Measurements from ENCODE around the gene ETHE1. TPM values are rescaled to one million over a fixed set of nuclear protein-coding genes. Genes with fewer than 3 reads are reported as not detected.

The ETHE1 gene
- total RNA-seq, 2 experiments from 2014 or later = 68.7 to 78.8 TPM

DNA sequence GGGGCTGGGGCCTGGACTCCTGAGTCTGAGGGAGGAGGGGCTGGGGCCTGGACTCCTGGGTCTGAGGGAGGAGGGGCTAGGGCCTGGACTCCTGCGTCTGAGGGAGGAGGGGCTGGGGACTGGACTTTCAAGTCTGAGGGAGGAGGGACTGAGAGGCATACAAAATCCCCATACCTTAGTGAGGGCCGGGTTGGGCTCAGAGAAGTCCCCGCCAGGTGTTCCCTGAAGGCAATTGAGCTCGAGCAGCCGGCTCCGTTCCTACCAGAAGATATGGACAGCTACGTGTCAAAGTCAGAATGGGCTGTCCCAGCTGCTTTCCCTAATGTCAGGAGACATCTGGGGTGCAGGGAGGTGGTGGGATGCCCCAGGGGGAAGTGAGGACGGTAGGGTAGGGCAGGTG is 31.9 kb downstream of the ETHE1 start:
- intact Hi-C loops (cut with DNase I, micrococcal nuclease) = no loop called here
- H3K9me3 Mint-ChIP-seq (ENCODE audit: low read depth) = no peaks in the 10 kb centered on the region
- ChIA-PET CTCF (interaction anchor here (0.8 to 1.4 kb wide), 2 partner anchors 15 to 48 kb away, joined by 4 to 10 read pairs; no protein-coding TSS in a partner anchor), POLR2A (no interaction called here)
- DNase-seq = no peak
- H3K4me3 Mint-ChIP-seq = no peak overlapping the region
- H3K36me3 Mint-ChIP-seq (ENCODE audit: low read depth) = peaks cover 7% of the 10 kb centered on the region
- H3K27me3 Mint-ChIP-seq = no peaks in the 10 kb centered on the region
- H3K27ac Mint-ChIP-seq = no peak overlapping the region
- no peaks in the 10 kb centered on the region for H3K4me1 Mint-ChIP-seq
- ATAC-seq = no peak

DNA sequence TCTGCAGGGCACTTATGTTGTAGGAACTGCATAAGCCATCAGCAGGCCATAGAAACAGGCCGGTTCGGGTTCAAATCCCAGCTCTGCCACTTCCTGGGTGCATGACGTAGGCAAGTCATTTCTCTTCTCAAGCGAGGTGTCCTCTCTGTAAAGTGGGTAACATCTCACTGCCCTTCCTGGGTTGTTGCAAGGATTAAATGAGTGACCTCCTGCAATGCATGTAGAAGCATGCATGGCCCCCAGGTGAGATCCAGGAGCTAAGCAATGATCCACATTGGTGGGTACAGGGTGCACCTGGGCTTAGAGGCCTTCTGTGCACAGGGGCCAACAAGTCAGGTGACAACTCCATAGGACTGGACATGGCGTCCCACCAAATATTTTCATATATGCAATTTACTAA is 36.2 kb downstream of the ETHE1 start:
- DNase-seq = no peak
- H3K36me3 Mint-ChIP-seq (ENCODE audit: low read depth) = peaks cover 5% of the 10 kb centered on the region
- CTCF ChIA-PET = interaction anchor here (1.0 to 1.2 kb wide), 2 partner anchors 29 to 58 kb away, joined by 3 to 6 read pairs; no protein-coding TSS in a partner anchor
- no peak for ATAC-seq
- intact Hi-C loops (cut with DNase I, micrococcal nuclease) = no loop called here
- H3K4me3 Mint-ChIP-seq = no peak overlapping the region
- H3K27ac Mint-ChIP-seq = no peak overlapping the region
- POLR2A ChIA-PET = interaction anchor here (0.7 kb wide), 2 partner anchors 84 to 1602 kb away, joined by 3 read pairs; partner anchors contain the start of gene XRCC1
- H3K4me1 Mint-ChIP-seq = peaks cover 7% of the 10 kb centered on the region
- H3K9me3 Mint-ChIP-seq (ENCODE audit: low read depth) = no peaks in the 10 kb centered on the region
- H3K27me3 Mint-ChIP-seq = no peaks in the 10 kb centered on the region

DNA sequence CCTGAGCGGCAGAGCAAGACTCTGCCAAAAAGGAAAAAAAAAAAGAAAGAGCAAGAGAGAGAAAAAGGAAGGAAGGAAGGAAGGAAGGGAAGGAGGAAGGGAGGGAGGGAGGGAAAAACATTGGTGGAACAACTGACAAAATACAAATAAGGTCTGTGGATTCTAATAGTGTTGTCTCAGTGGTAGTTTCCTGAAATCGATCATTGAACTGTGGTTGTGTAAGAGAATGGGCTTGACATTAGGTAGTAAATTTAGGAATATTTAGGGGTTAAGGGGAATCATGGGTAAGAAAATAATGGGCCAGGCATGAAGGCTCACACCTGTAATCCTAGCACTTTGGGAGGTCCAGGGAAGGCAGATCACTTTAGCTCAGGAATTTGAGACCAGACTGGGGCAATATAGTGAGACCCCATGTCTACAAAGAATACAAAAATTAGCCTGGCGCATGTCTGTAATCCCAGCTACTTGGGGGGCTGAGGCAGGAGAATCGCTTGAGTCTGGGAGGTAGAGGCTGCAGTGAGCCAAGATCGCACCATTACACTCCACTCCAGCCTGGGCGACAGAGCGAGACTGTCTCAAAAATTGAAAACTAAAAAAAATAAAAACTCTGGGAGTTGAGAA is 36.9 kb downstream of the ETHE1 start:
- POLR2A ChIA-PET = interaction anchor here (0.5 to 0.7 kb wide), 3 partner anchors 20 to 1602 kb away, joined by 3 to 5 read pairs (median 3); partner anchors contain the start of gene XRCC1
- no peak for ATAC-seq
- no peaks in the 10 kb centered on the region for H3K9me3 Mint-ChIP-seq (ENCODE audit: low read depth)

DNA sequence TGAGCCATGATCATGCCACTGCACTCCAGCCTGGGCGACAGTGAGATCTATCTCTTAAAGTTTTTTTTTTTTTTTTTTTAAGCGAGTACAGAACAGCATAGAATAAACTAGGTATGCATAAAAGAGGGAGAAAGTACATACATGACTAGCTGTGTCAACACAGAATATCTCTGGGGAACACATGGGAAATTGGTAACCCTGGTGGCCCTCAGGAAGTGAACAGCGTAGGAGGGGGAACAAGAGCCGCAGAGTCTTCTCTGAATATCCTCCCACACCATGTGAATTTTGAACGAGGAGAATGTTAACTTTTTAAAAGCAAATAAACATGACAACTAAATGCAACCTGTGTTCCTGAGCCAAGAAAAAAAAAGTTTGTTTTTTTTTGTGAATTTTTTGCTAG is 37.7 kb downstream of the ETHE1 start:
- H3K27me3 Mint-ChIP-seq = no peaks in the 10 kb centered on the region
- ChIA-PET POLR2A (no interaction called here), CTCF (no interaction called here)
- intact Hi-C loops (cut with DNase I, micrococcal nuclease) = no loop called here
- ATAC-seq (peak; percentile 19), DNase-seq (no peak)
- H3K4me3 Mint-ChIP-seq = no peak overlapping the region
- H3K27ac Mint-ChIP-seq = no peak overlapping the region
- H3K36me3 Mint-ChIP-seq (ENCODE audit: low read depth) = peaks cover 2% of the 10 kb centered on the region
- H3K4me1 Mint-ChIP-seq = peaks cover 7% of the 10 kb centered on the region
- no peaks in the 10 kb centered on the region for H3K9me3 Mint-ChIP-seq (ENCODE audit: low read depth)

More for the DNA sequence above, 36.9 kb downstream of the ETHE1 start:
- Mint-ChIP-seq H3K27ac (no peak overlapping the region), H3K27me3 (no peaks in the 10 kb centered on the region), H3K36me3 (ENCODE audit: low read depth) (peaks cover 2% of the 10 kb centered on the region), H3K4me3 (no peak overlapping the region), H3K4me1 (peaks cover 7% of the 10 kb centered on the region)
- DNase-seq = no peak
- intact Hi-C loops (cut with DNase I, micrococcal nuclease) = no loop called here
- CTCF ChIA-PET = interaction anchor here (1.2 kb wide), 1 partner anchor 57 kb away, joined by 6 read pairs; no protein-coding TSS in a partner anchor

DNA sequence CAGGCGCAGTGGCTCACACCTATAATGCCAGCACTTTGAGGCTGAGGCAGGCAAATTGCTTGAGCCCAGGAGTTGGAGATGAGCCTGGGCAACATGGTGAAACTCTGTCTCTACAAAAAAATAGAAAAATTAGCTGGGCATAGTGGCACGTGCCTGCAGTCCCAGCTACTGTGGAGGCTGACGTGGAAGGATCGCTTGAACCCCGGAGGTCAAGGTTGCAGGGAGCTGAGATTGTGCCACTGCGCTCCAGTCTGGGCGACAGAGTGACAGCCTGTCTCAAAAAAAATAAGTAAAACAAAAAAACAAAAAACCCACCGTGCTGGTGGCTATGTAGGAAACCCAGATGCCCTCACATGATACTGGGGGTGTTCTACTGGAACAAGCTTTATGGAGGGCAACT is 38.8 kb downstream of the ETHE1 start:
- Mint-ChIP-seq H3K4me1 (peaks cover 7% of the 10 kb centered on the region), H3K27ac (no peak overlapping the region), H3K9me3 (ENCODE audit: low read depth) (no peaks in the 10 kb centered on the region), H3K4me3 (no peak overlapping the region), H3K36me3 (ENCODE audit: low read depth) (peaks cover 2% of the 10 kb centered on the region), H3K27me3 (no peaks in the 10 kb centered on the region)
- ATAC-seq = no peak
- intact Hi-C loops (cut with DNase I, micrococcal nuclease) = no loop called here
- POLR2A ChIA-PET = no interaction called here
- CTCF ChIA-PET = no interaction called here
- DNase-seq = no peak

DNA sequence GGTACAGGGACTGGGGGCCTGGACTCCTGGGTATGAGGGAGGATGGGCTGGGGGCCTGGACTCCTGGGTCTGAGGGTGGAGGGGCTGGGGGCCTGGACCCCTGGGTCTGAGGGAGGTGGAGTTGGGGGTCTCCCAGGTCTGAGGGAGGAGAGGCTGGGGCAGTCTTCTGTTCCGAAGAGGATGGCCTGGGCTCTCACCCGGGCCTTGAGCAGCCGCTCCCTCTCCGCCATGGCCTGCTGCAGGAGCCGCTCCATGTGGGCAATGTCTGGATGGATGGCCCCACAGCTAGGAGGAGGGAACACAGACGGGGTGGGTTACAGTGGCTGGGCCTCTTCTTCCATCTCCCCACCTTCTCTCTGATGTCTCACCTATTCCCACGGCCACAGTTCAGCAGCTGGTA is 40.6 kb downstream of the ETHE1 start:
- Mint-ChIP-seq H3K4me3 (no peak overlapping the region), H3K4me1 (peaks cover 7% of the 10 kb centered on the region), H3K9me3 (ENCODE audit: low read depth) (no peaks in the 10 kb centered on the region), H3K27ac (no peak overlapping the region), H3K27me3 (no peaks in the 10 kb centered on the region), H3K36me3 (ENCODE audit: low read depth) (peaks cover 2% of the 10 kb centered on the region)
- intact Hi-C loops (cut with DNase I, micrococcal nuclease) = no loop called here
- POLR2A ChIA-PET = no interaction called here
- no peak for DNase-seq
- no peak for ATAC-seq
- CTCF ChIA-PET = interaction anchor here (1.0 to 1.2 kb wide), 2 partner anchors 47 to 54 kb away, joined by 3 read pairs; no protein-coding TSS in a partner anchor

DNA sequence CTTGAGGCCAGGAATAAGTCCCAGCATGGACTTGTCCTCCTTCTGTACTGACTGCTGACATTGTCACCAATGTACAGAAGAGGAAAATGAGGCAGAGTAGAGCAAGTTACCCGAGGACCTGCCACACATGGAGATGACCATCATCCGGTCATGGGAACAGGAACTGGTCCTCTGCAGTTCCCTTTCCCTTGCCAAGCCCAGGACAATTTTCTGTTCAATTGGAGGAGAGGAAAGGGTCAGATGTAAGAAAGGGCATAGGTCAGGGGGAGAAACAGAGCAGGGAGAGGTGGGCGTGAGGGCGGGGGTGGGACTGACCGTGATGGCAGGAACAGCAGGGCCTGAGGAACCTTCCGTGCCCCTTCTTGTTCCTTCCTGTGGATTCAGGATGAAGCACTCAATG is 41.0 kb downstream of the ETHE1 start:
- ATAC-seq (no peak), DNase-seq (no peak)
- CTCF ChIA-PET = interaction anchor here (1.2 kb wide), 1 partner anchor 46 kb away, joined by 3 read pairs; no protein-coding TSS in a partner anchor
- Mint-ChIP-seq H3K4me3 (no peak overlapping the region), H3K27me3 (no peaks in the 10 kb centered on the region), H3K36me3 (ENCODE audit: low read depth) (peaks cover 2% of the 10 kb centered on the region), H3K4me1 (peaks cover 7% of the 10 kb centered on the region), H3K27ac (no peak overlapping the region), H3K9me3 (ENCODE audit: low read depth) (no peaks in the 10 kb centered on the region)
- intact Hi-C loops (cut with DNase I, micrococcal nuclease) = no loop called here
- POLR2A ChIA-PET = no interaction called here

DNA sequence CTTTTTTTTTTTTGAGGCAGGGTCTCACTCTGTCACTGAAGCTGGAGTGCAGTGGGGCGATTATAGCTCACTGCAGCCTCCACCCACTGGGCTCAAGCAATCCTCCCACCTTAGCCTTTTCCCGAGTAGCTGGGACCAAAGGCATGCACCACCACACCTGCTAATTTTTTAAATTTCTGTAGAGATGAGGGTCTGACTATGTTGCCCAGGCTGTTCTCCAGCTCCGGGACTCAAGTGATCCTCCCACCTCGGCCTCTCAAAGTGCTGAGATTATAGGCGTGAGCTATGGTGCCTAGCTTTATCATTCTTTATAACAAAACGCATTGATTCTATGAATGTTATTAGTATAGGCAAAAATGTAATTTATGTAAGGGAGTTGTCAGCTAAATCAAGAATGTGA is 43.7 kb downstream of the ETHE1 start:
- H3K27me3 Mint-ChIP-seq = no peaks in the 10 kb centered on the region
- ATAC-seq (no peak), DNase-seq (no peak)
- H3K4me3 Mint-ChIP-seq = no peak overlapping the region
- H3K27ac Mint-ChIP-seq = no peak overlapping the region
- peaks cover 3% of the 10 kb centered on the region for H3K36me3 Mint-ChIP-seq (ENCODE audit: low read depth)
- no peaks in the 10 kb centered on the region for H3K4me1 Mint-ChIP-seq
- ChIA-PET POLR2A (interaction anchor here (0.6 kb wide), 1 partner anchor 583 kb away, joined by 3 read pairs; no protein-coding TSS in a partner anchor), CTCF (interaction anchor here (0.5 to 2.1 kb wide), 6 partner anchors 20 to 72 kb away, joined by 3 to 8 read pairs (median 4); no protein-coding TSS in a partner anchor)
- intact Hi-C loops (cut with DNase I, micrococcal nuclease) = no loop called here
- no peaks in the 10 kb centered on the region for H3K9me3 Mint-ChIP-seq (ENCODE audit: low read depth)

DNA sequence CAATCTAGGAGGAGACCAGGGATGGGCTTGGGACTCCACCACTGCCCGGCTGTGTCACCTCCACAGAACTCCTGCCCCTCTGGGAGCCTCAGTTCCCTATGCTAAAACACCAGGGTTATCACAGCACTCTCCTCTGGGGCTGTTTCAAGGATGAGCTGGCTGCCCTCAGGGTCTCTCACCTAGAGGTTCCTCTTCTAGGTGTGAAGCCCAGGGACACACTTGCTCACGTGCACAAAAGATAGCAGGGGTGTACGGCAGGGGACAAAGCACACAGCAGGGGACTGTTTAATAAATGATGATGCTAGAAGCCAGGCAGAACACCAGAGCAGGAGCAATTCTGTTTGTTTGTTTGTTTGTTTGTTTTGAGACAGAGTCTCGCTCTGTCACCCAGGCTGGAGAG is 44.8 kb downstream of the ETHE1 start:
- DNase-seq = no peak
- Mint-ChIP-seq H3K9me3 (ENCODE audit: low read depth) (no peaks in the 10 kb centered on the region), H3K4me3 (no peak overlapping the region), H3K27me3 (no peaks in the 10 kb centered on the region), H3K36me3 (ENCODE audit: low read depth) (peaks cover 9% of the 10 kb centered on the region), H3K27ac (no peak overlapping the region), H3K4me1 (no peaks in the 10 kb centered on the region)
- ATAC-seq = no peak
- CTCF ChIA-PET = interaction anchor here (1.6 to 2.1 kb wide), 2 partner anchors 37 to 40 kb away, joined by 3 to 8 read pairs; no protein-coding TSS in a partner anchor
- intact Hi-C loops (cut with DNase I, micrococcal nuclease) = no loop called here
- POLR2A ChIA-PET = no interaction called here

DNA sequence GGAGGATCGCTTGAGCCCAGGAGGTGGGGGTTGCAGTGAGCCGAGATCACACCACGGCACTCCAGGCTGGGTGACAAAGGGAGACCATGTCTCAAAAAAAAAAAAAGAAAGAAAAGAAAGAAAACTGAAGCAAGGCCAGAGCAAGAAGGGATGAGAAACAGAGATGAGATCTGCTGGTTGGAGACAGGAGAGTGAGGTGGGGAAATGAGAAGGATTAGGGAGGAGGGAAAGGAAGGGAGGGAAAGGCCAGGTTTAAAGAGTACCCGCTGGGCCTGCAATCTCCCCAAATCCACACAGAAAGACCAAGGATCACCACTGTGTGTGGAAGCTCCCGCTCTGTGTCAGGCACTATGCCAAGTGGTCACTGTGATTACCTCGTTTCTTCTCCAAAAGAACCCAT is 45.3 kb downstream of the ETHE1 start:
- H3K4me3 Mint-ChIP-seq = no peak overlapping the region
- no peak overlapping the region for H3K27ac Mint-ChIP-seq

DNA sequence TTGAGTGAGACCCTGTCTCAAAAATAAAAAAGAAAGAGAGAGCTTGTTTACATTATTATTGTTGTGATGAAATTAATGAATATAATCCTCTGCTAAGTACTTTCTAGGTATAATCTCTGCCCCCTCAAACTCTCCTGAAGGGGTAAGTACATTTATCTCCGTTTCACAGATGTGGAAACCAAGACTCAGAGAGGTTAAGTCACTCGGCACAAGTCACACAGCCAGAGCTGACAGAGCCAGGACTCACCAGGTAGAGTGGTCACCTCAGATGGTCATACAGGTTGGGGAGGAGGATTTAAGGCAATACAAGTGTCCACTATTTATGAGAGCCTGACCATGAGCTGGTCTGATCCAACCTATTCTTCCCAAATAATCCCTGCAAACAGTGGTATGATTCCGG is 46.4 kb downstream of the ETHE1 start:
- Mint-ChIP-seq H3K27me3 (no peaks in the 10 kb centered on the region), H3K27ac (no peak overlapping the region)
- CTCF ChIA-PET = interaction anchor here (0.7 to 1.0 kb wide), 3 partner anchors 33 to 114 kb away, joined by 3 to 4 read pairs (median 3); no protein-coding TSS in a partner anchor

More for the DNA sequence above, 45.3 kb downstream of the ETHE1 start:
- H3K27me3 Mint-ChIP-seq = no peaks in the 10 kb centered on the region
- H3K4me1 Mint-ChIP-seq = no peaks in the 10 kb centered on the region
- intact Hi-C loops (cut with DNase I, micrococcal nuclease) = no loop called here
- POLR2A ChIA-PET = no interaction called here
- ATAC-seq (no peak), DNase-seq (no peak)
- CTCF ChIA-PET = interaction anchor here (2.1 kb wide), 1 partner anchor 38 kb away, joined by 8 read pairs; no protein-coding TSS in a partner anchor
- H3K36me3 Mint-ChIP-seq (ENCODE audit: low read depth) = peaks cover 11% of the 10 kb centered on the region
- H3K9me3 Mint-ChIP-seq (ENCODE audit: low read depth) = no peaks in the 10 kb centered on the region

More for the DNA sequence above, 46.4 kb downstream of the ETHE1 start:
- Mint-ChIP-seq H3K4me3 (no peak overlapping the region), H3K4me1 (peaks cover 4% of the 10 kb centered on the region), H3K36me3 (ENCODE audit: low read depth) (peaks cover 13% of the 10 kb centered on the region), H3K9me3 (ENCODE audit: low read depth) (peaks cover under 1% of the 10 kb centered on the region)
- intact Hi-C loops (cut with DNase I, micrococcal nuclease) = no loop called here
- DNase-seq (no peak), ATAC-seq (no peak)
- POLR2A ChIA-PET = no interaction called here

Data from activated CD4-positive, alpha-beta T cell treated with anti-CD3 and anti-CD28 coated beads for 36 hours (primary cell).